Dermis blood vessel endothelial cell (primary cell): ENCODE measurements around the gene CNP. TPM values are rescaled to one million over a fixed set of nuclear protein-coding genes. Genes with fewer than 3 reads are reported as not detected.

Experiments used
- DNase-seq: peaks from one replicate; pipeline ENCODE4 v3.0.0; 2010
- total RNA-seq: library from RNA; depleted of rRNA; stranded (reverse); fragments of >200 nt; gene quantifications from 2 replicates; pipeline ENCODE4 v1.2.3, GENCODE V29; 2014

The CNP gene
- total RNA-seq, 1 donor from 2014 or later: 48.7 TPM

GRCh38 chr17:41942626-41943373, 23.8 kb upstream of the CNP start:
- DNase-seq: no peak

GRCh38 chr17:41943492-41943891, 23.1 kb upstream of the CNP start:
- no peak for DNase-seq

- no peak for DNase-seq
Measured at GRCh38 chr17:41944943-41945342, 21.7 kb upstream of the CNP start.

- no peak for DNase-seq
Measured at GRCh38 chr17:41948762-41949460, 17.7 kb upstream of the CNP start.

- DNase-seq: no peak
Measured at GRCh38 chr17:41956522-41956921, 10.1 kb upstream of the CNP start.

- DNase-seq: peak; percentile 56
Measured at GRCh38 chr17:41957031-41957868, 9.3 kb upstream of the CNP start.

GRCh38 chr17:41957869-41958439, 8.6 kb upstream of the CNP start:
- no peak for DNase-seq

- no peak for DNase-seq
Measured at GRCh38 chr17:41959030-41959335, 7.6 kb upstream of the CNP start.

- peak; percentile 74 for DNase-seq
Measured at GRCh38 chr17:41959336-41960095, 7.1 kb upstream of the CNP start.

GRCh38 chr17:41962111-41962510, 4.5 kb upstream of the CNP start:
- no peak for DNase-seq

GRCh38 chr17:41962768-41963434, 3.7 kb upstream of the CNP start:
- DNase-seq: peak; percentile 80

GRCh38 chr17:41965694-41966462, 717 bp upstream of the CNP start:
- peak; percentile 41 for DNase-seq

GRCh38 chr17:41967141-41967920, 736 bp downstream of the CNP start:
- DNase-seq: no peak

- DNase-seq: no peak
Measured at GRCh38 chr17:41967921-41968578, 1.5 kb downstream of the CNP start.

- no peak for DNase-seq
Measured at GRCh38 chr17:41968676-41969075, 2.1 kb downstream of the CNP start.

- no peak for DNase-seq
Measured at GRCh38 chr17:41970901-41971331, 4.3 kb downstream of the CNP start.

- DNase-seq: no peak
Measured at GRCh38 chr17:41971721-41972523, 5.3 kb downstream of the CNP start.

GRCh38 chr17:41972571-41973407, 6.2 kb downstream of the CNP start:
- peak; percentile 35 for DNase-seq
